AG04450 (cell line): ENCODE data around the gene SLIT3. TPM values are rescaled to one million over a fixed set of nuclear protein-coding genes. Genes with fewer than 3 reads are reported as not detected.

Experiments used
- CTCF ChIA-PET: fragments of 300-600, 350-600 bp; formaldehyde crosslinking; extraction: SDS; loops from one replicate; lab custom pipeline; 2022; ENCODE audit warnings: antibody characterized with exemption, inconsistent platforms; lab: Charles Lee
- POLR2A ChIA-PET: fragments of 350-600 bp; formaldehyde crosslinking; extraction: SDS; loops from one replicate; lab custom pipeline; 2021; ENCODE audit warnings: antibody characterized with exemption, inconsistent platforms; lab: Yijun Ruan, JAX
- DNase-seq: peaks from one replicate; pipeline ENCODE4 v3.0.0-alpha.2; 2011; ENCODE audit warnings: low read depth, low spot score
- H3K27ac ChIP-seq: one replicate; pipeline ENCODE4 v1.5.1; 2012; ENCODE audit warnings: low read depth, low read length, control low read depth
- H3K27me3 ChIP-seq: one replicate; pipeline ENCODE4 v1.6.0; 2012; ENCODE audit warnings: low read length; ENCODE audit not compliant: control insufficient read depth, insufficient read depth
- H3K4me3 ChIP-seq: 2 replicates; pipeline ENCODE4 v1.5.1; 2011; ENCODE audit warnings: mild to moderate bottlenecking, low read depth, low read length, control low read depth
- H3K9me3 ChIP-seq: 2 replicates; pipeline ENCODE4 v1.5.1; 2012; ENCODE audit warnings: low read length; ENCODE audit not compliant: control insufficient read depth, insufficient read depth
- polyA plus RNA-seq: library from polyadenylated mRNA; depleted of rRNA; stranded (reverse); fragments of >200 nt; gene quantifications from 2 replicates; pipeline ENCODE4 v1.2.3, GENCODE V29; 2011
- TF ChIP-seq, protein P1 (sequence below): IDR thresholded peaks from 2 replicates; pipeline ENCODE4 v1.5.1; 2011; ENCODE audit warnings: low read depth, low read length, control low read depth, inconsistent platforms

Gene SLIT3
- polyA plus RNA-seq, 1 experiment, result 0.26 TPM

DNA sequence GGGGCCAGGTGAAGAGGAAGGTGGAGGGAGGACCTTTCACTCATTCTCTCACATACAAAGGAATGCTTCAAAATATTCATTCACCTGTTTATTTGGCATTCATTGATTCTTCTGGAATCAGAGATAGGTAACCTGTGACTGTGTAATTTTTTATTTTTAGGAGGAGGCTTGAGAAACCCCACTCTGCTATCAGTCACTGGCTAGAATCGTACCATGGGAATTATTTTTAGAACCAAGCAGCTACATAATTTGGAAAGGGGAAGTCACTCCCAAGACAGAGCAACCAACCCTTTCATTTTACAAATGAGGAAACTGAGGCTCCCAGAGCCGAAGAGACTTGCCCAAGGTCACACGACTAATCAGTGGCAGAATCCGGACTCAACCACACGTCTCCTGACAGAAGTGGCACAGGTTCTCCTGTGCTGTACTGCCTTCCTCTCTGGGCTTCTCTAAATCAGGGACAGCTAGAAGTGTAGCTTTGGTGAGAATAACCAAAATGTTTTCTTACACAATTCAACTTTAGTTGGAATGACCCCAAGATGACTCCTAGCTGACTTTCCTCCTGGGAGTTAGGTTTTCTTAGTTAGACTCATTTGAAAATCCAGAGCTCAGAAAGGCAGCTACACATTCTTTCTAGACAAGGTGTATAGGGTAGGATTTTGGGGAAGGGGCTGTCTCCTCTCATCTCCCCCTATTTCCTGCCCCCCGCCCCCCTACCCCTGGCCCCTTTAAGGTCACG lies 457.5 kb downstream of the SLIT3 start:
- no peak for DNase-seq
- peaks cover 7% of the 10 kb centered on the region for H3K27me3 ChIP-seq
- POLR2A ChIA-PET, result no interaction called here

DNA sequence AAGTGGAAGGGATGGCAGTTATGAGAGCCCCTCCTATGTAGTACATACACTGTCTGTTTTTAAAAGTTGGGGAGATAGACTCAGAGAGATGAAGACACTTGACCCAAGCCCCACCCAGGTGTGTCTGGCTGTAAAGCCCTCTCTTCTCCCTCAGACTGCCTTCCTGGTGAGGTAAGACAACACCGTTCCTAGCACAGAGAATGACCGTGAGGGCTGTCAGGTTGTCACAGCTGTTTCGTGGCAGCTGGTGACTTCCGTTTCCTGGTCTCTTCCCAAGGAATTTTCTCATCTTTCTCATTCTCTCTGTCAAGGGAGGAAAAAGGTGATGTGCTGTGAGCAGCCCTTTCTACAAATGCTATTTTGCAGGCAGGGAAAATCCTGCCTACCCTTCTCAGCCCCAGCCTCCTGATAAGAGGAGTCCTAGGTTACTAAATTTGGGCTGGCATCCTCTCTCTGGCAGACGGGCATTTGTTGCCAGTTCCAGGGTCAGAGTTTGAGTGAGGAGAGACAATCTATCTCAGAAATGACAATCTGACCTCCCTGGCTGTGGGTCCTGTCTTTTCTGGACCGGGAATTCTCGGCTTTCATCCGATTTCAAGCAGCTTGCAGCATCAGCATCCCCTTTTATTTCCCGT lies 458.3 kb downstream of the SLIT3 start:
- CTCF ChIA-PET, result no interaction called here
- POLR2A ChIA-PET, result no interaction called here
- peaks cover 6% of the 10 kb centered on the region for H3K27me3 ChIP-seq
- H3K27ac ChIP-seq, result no peak overlapping the region
- no peak overlapping the region for H3K4me3 ChIP-seq
- DNase-seq, result no peak
- H3K9me3 ChIP-seq, result no peaks in the 10 kb centered on the region
- TF ChIP-seq, protein P1, sequence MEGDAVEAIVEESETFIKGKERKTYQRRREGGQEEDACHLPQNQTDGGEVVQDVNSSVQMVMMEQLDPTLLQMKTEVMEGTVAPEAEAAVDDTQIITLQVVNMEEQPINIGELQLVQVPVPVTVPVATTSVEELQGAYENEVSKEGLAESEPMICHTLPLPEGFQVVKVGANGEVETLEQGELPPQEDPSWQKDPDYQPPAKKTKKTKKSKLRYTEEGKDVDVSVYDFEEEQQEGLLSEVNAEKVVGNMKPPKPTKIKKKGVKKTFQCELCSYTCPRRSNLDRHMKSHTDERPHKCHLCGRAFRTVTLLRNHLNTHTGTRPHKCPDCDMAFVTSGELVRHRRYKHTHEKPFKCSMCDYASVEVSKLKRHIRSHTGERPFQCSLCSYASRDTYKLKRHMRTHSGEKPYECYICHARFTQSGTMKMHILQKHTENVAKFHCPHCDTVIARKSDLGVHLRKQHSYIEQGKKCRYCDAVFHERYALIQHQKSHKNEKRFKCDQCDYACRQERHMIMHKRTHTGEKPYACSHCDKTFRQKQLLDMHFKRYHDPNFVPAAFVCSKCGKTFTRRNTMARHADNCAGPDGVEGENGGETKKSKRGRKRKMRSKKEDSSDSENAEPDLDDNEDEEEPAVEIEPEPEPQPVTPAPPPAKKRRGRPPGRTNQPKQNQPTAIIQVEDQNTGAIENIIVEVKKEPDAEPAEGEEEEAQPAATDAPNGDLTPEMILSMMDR, result no peak

More for the DNA sequence above, 457.5 kb downstream of the SLIT3 start:
- CTCF ChIA-PET, result interaction anchor here (0.6 kb wide), 1 partner anchor 458 kb away, joined by 4 read pairs; no protein-coding TSS in a partner anchor
- Histone ChIP-seq H3K27ac (no peak overlapping the region), H3K4me3 (no peak overlapping the region), H3K9me3 (no peaks in the 10 kb centered on the region)
- TF ChIP-seq, protein P1, result no peak

DNA sequence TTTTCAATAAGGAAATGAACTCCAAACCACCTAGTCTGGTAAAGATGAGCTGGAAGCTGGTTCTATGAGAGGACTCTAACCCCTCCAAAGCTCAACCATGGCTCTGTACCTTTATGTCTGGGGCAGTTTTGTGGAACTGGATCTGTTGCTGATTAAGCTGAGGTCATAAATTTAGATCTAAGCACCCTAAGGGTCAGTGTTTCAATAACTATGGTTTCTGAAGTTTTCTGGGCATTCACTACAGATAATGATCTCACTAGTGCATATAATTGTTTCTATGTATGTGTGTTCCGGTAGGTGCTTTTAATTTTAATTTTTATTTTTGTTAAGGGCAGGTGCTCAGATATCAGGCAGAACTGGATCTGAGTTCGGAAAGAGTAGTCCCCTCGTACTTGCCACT lies 463.1 kb downstream of the SLIT3 start:
- H3K27ac ChIP-seq, result no peak overlapping the region
- no peaks in the 10 kb centered on the region for H3K9me3 ChIP-seq
- H3K4me3 ChIP-seq, result no peak overlapping the region
- ChIA-PET POLR2A (no interaction called here), CTCF (no interaction called here)
- no peak for DNase-seq
- no peaks in the 10 kb centered on the region for H3K27me3 ChIP-seq
- TF ChIP-seq, protein P1, result no peak

DNA sequence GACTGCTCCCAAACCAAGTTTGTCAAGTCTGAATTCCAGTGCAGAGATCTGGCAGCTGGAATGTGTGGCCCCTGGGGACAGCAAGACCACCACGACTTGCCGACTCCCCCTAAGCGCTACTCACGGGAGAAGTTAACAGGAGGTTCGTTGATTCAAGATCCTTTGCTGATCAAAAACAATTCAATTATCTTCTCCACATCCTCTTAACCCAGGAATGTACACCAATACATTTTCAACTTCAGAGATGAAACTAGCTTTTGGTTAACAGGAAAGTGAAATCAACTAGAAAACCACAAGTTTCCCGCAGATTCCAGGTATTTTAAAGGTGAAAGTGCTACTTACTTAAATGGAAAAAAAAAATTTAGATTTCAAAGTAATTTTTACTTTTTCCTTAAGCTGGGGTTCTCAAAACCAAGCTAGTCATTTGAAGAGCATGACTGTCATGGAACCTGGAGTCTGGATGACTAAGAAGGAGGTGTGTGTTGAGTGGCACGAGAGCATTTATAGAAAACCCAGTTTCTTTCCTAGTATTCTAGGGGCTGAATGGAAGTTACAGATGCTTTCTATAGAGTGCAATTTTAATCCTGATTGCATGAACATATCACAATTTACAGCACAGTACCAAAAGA lies 464.2 kb downstream of the SLIT3 start:
- Histone ChIP-seq H3K27ac (no peak overlapping the region), H3K4me3 (no peak overlapping the region), H3K9me3 (no peaks in the 10 kb centered on the region), H3K27me3 (no peaks in the 10 kb centered on the region)
- POLR2A ChIA-PET, result no interaction called here
- no peak for DNase-seq
- CTCF ChIA-PET, result no interaction called here
- TF ChIP-seq, protein P1, result no peak

DNA sequence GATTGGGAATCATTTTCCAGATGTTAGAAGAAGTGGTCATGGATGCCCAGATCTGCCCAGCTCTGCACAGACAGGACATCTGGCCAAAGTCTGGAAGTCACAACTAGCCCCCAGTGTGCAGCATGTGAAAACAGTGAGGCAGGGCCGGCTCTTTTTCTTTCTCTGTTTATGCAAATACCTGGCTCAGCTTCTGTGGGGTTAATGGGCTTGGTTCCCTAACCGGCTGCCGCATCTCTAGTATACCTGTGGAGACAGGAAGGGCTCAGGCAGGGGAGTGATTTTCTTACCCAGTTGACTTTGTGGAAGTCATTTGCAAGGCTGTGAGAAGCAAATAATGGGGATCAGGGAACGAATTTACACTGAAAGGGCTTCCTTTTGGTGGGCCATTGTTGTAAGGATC lies 467.0 kb downstream of the SLIT3 start:
- no peaks in the 10 kb centered on the region for H3K27me3 ChIP-seq
- no peak overlapping the region for H3K27ac ChIP-seq
- DNase-seq, result no peak
- H3K4me3 ChIP-seq, result no peak overlapping the region
- no peaks in the 10 kb centered on the region for H3K9me3 ChIP-seq
- ChIA-PET POLR2A (no interaction called here), CTCF (no interaction called here)
- TF ChIP-seq, protein P1, result no peak
